ENCODE results near the gene IL1RAPL1.

Gene IL1RAPL1

GRCh38 chrX:29138003-29138402 lies 550.8 kb downstream of the IL1RAPL1 start:
- no peak for DNase-seq

GRCh38 chrX:29143356-29143755 lies 556.1 kb downstream of the IL1RAPL1 start:
- DNase-seq = no peak

GRCh38 chrX:29143756-29144155 lies 556.5 kb downstream of the IL1RAPL1 start:
- no peak for DNase-seq

- DNase-seq = no peak
These were observed 558.1 kb downstream of the IL1RAPL1 start for GRCh38 chrX:29145316-29145715.

GRCh38 chrX:29148511-29148910 lies 561.3 kb downstream of the IL1RAPL1 start:
- DNase-seq = no peak

GRCh38 chrX:29155286-29155685 lies 568.0 kb downstream of the IL1RAPL1 start:
- no peak for DNase-seq

- no peak for DNase-seq
These were observed 585.6 kb downstream of the IL1RAPL1 start for GRCh38 chrX:29172880-29173279.

- DNase-seq = no peak
These were observed 600.0 kb downstream of the IL1RAPL1 start for GRCh38 chrX:29187264-29187663.

GRCh38 chrX:29196501-29196900 lies 609.3 kb downstream of the IL1RAPL1 start:
- DNase-seq = no peak

- no peak for DNase-seq
These were observed 628.0 kb downstream of the IL1RAPL1 start for GRCh38 chrX:29215251-29215650.

- no peak for DNase-seq
These were observed 638.4 kb downstream of the IL1RAPL1 start for GRCh38 chrX:29225670-29226069.

- DNase-seq = no peak
These were observed 642.6 kb downstream of the IL1RAPL1 start for GRCh38 chrX:29229802-29230201.

GRCh38 chrX:29231800-29232199 lies 644.6 kb downstream of the IL1RAPL1 start:
- DNase-seq = no peak

GRCh38 chrX:29233592-29234183 lies 646.4 kb downstream of the IL1RAPL1 start:
- no peak for DNase-seq

GRCh38 chrX:29237972-29238371 lies 650.7 kb downstream of the IL1RAPL1 start:
- no peak for DNase-seq

GRCh38 chrX:29241809-29242208 lies 654.6 kb downstream of the IL1RAPL1 start:
- no peak for DNase-seq

- DNase-seq = no peak
These were observed 655.6 kb downstream of the IL1RAPL1 start for GRCh38 chrX:29242856-29243255.

- no peak for DNase-seq
These were observed 656.7 kb downstream of the IL1RAPL1 start for GRCh38 chrX:29243942-29244341.

GRCh38 chrX:29254515-29254914 lies 667.3 kb downstream of the IL1RAPL1 start:
- no peak for DNase-seq

GRCh38 chrX:29257521-29257920 lies 670.3 kb downstream of the IL1RAPL1 start:
- no peak for DNase-seq

- no peak for DNase-seq
These were observed 682.1 kb downstream of the IL1RAPL1 start for GRCh38 chrX:29269390-29269789.

- no peak for DNase-seq
These were observed 687.3 kb downstream of the IL1RAPL1 start for GRCh38 chrX:29274517-29274916.

- DNase-seq = no peak
These were observed 688.7 kb downstream of the IL1RAPL1 start for GRCh38 chrX:29275928-29276327.

- no peak for DNase-seq
These were observed 694.0 kb downstream of the IL1RAPL1 start for GRCh38 chrX:29281078-29281742.

GRCh38 chrX:29285664-29286063 lies 698.4 kb downstream of the IL1RAPL1 start:
- DNase-seq = no peak
